GM21619 (cell line): ENCODE data around the gene TEAD4.

ENCODE experiments used
- ATAC-seq: cut with Tn5 transposase; IDR thresholded peaks from one replicate; pipeline ENCODE4 v1.9.1; 2021; ENCODE audit not compliant: unreplicated experiment

The TEAD4 gene

GRCh38 chr12:2960390-2960956 is 1.3 kb downstream of the TEAD4 start:
- no peak for ATAC-seq

GRCh38 chr12:2960996-2961616 is 1.9 kb downstream of the TEAD4 start:
- no peak for ATAC-seq

- ATAC-seq, result no peak
Measured at GRCh38 chr12:2961705-2962104, 2.5 kb downstream of the TEAD4 start.

GRCh38 chr12:2963154-2963759 is 4.1 kb downstream of the TEAD4 start:
- no peak for ATAC-seq

GRCh38 chr12:2963760-2964292 is 4.6 kb downstream of the TEAD4 start:
- ATAC-seq, result no peak

- ATAC-seq, result no peak
Measured at GRCh38 chr12:2967651-2968050, 8.5 kb downstream of the TEAD4 start.

GRCh38 chr12:2970744-2971143 is 11.5 kb downstream of the TEAD4 start:
- ATAC-seq, result no peak

- no peak for ATAC-seq
Measured at GRCh38 chr12:2973566-2973965, 14.4 kb downstream of the TEAD4 start.

GRCh38 chr12:2974560-2974971 is 15.4 kb downstream of the TEAD4 start:
- ATAC-seq, result no peak

- ATAC-seq, result no peak
Measured at GRCh38 chr12:2976581-2976996, 17.4 kb downstream of the TEAD4 start.

- ATAC-seq, result no peak
Measured at GRCh38 chr12:2977776-2978175, 18.6 kb downstream of the TEAD4 start.

GRCh38 chr12:2979806-2980205 is 20.6 kb downstream of the TEAD4 start:
- no peak for ATAC-seq

GRCh38 chr12:2980630-2981029 is 21.4 kb downstream of the TEAD4 start:
- ATAC-seq, result no peak

- no peak for ATAC-seq
Measured at GRCh38 chr12:2982361-2982760, 23.2 kb downstream of the TEAD4 start.

- no peak for ATAC-seq
Measured at GRCh38 chr12:2984249-2984648, 25.1 kb downstream of the TEAD4 start.

GRCh38 chr12:2984698-2985097 is 25.5 kb downstream of the TEAD4 start:
- ATAC-seq, result no peak

GRCh38 chr12:2986876-2987275 is 27.7 kb downstream of the TEAD4 start:
- no peak for ATAC-seq

GRCh38 chr12:2988494-2988893 is 29.3 kb downstream of the TEAD4 start:
- no peak for ATAC-seq

GRCh38 chr12:2992724-2993123 is 33.5 kb downstream of the TEAD4 start:
- ATAC-seq, result no peak

- ATAC-seq, result no peak
Measured at GRCh38 chr12:2997989-2998670, 38.9 kb downstream of the TEAD4 start.

GRCh38 chr12:2998789-2999264 is 39.6 kb downstream of the TEAD4 start:
- no peak for ATAC-seq
